ENCODE measurements around the gene SLAMF1. TPM values are rescaled to one million over a fixed set of nuclear protein-coding genes. Genes with fewer than 3 reads are reported as not detected.
"Not testable (repeated sequence)": the region's sequence is repeated elsewhere in the genome, so short reads cannot be mapped to it uniquely, and the experiment has no call there.

Gene SLAMF1
- polyA plus RNA-seq, 4 donors = 0.07 to 0.23 (median 0.13) TPM

- no peak for DNase-seq (ENCODE audit: low read depth in 4 of 4, low spot score in 3 of 4)
Measured at GRCh38 chr1:160666079-160666442, 19.2 kb upstream of the SLAMF1 start.

GRCh38 chr1:160665330-160666078 is 18.7 kb upstream of the SLAMF1 start:
- DNase-seq (ENCODE audit: low read depth in 4 of 4, low spot score in 3 of 4) = no peak

DNA sequence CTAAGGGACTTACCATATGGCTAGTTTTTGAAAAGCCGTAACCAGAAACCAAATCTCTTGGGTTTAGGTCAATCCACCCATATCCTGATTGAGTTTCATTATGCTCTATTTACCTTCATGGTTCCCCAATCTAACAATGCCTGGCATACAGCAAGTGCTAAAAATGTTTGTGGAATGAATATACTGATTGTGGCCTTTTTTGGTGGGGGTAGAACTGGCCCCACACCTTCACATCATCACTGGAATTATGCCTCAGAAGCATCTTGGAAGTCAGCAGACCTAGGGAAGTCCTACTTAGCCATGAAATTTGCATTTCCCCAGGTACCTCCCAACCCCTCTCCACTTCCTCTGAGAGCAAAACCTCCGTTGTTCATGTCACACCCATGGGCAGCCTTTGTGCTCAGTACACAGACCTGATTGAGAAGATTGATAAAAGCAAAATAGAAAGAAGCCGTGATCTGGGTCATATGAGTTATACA is 17.8 kb upstream of the SLAMF1 start:
- DNase-seq (ENCODE audit: low read depth in 4 of 4, low spot score in 3 of 4) = no peak

DNA sequence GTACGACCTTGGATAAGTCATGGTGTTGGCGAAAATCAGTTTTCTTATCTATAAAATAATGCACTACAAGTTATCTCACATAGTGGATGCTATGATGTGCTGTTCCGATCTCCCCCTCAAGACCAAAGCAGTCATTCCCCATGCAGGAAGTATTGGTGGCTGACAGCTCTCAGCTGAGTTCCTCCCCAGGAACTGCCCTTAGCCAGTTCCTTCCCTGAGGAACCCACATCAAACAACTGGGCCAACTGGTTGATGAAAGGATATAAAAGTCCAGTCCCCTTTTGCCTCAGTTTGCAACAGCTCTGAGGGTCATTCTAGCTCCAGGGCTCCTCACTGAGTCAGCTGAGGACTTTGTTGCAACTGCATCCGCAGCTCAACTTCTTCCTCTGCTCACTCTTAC is 16.1 kb upstream of the SLAMF1 start:
- no peak for DNase-seq (ENCODE audit: low read depth in 4 of 4, low spot score in 3 of 4)

DNA sequence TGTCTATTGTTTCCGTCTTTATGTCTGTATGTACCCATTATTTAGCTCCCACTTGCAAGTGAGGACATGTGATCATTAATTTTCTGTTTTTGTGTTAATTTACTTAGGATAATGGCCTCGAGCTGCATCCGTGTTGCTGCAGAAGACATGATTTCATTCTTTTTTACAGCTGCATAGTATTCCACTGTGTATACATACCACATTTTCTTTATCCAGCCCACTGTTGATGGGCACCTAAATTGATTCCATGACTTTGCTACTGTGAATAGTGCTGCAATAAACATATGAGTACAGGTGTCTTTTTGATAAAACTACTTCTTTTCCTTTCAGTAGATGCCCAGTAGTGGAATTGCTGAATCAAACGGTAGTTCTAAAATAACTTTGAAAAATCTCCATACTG is 12.7 kb upstream of the SLAMF1 start:
- no peak for DNase-seq (ENCODE audit: low read depth in 4 of 4, low spot score in 3 of 4)

DNA sequence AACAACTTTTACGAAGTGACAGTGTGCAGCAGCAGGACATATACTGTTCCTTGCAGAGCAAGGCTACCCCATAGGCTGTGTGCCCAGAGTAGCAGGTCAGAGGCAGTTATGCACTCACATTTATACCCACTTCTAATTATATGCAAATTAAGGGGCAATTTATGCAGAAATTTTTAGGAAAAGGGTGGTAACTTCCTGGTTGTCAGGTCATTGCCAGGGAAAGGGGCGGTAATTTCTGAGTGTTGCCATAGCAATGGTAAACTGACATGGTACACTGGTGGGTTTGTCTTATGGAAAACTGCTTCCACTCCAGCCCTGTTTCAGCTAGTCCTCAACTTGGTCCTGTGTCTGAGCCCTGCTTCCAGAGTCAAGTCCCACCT is 12.0 kb upstream of the SLAMF1 start:
- DNase-seq (ENCODE audit: low read depth in 4 of 4, low spot score in 3 of 4) = no peak

DNA sequence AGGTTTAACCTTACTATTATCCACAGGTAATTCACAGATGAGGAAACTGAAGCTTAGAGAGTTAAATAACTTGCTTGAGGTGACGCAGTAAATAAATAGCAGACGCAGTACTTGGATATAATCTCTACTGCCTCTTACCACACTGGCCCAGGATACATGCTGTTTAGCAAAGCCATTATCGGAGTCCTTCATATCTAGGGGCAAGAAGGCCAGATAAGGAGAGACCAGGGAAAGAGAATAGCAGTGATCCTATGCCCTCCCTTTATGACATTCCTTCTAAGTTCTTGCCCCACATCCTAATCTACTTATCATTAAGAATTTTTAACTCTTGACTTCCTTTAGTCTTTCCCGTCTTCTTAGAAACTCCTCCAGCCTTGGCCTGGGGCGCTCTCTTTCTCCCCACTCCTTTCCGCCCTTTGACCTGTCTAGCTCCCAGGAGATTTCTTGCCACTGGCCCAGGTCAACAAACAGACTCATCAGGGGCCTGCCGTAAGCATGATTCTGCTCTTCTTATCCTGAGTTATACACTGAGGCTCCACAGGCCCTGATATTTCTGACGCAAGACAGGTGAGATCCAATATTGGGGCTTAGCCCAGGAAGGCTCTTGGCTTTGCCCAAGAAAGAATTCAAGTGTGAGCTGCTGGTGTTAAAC is 11.4 kb upstream of the SLAMF1 start:
- DNase-seq (ENCODE audit: low read depth in 4 of 4, low spot score in 3 of 4) = no peak

- DNase-seq (ENCODE audit: low read depth in 4 of 4, low spot score in 3 of 4) = no peak
Measured at GRCh38 chr1:160657250-160657781, 10.5 kb upstream of the SLAMF1 start.

DNA sequence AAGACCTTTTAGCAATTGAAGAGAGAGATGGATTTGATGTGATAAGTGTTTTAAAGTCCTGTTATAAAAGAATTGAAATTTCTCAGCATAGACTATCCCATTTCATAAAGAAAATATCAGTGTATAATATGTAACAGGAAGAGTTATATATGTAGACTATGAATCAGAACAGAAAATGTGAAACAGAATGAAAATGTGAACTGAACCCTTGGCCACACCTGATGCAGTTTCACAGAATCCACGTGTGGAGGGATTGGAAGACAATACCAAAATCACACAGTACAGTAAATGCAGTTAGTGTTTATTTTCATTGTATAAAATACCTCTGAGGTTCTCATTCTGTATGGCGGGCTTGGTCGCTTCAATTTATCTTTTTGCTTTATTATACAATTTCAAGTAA is 9.9 kb upstream of the SLAMF1 start:
- DNase-seq (ENCODE audit: low read depth in 4 of 4, low spot score in 3 of 4) = no peak

DNA sequence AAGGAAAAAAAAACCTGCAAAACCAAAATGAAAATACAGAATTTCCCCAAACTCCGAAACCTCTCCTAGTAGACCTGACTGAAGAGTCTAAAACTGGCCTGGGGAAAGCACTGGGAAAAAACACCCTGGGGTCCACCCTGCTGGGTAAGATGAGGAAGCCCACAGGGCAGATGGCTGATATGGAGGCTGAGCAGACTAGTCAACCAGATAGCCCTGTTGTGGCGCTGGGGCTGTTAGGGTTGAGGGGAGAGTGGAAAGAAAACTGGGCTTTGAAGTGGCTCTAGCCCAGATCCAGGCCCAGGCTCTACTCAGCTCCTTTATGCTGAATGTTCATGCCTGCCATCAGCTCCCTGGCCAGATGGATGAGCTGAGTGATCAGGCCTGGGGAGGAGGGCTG is 6.8 kb upstream of the SLAMF1 start:
- no peak for DNase-seq (ENCODE audit: low read depth in 4 of 4, low spot score in 3 of 4)

GRCh38 chr1:160652924-160653619 is 6.2 kb upstream of the SLAMF1 start:
- DNase-seq (ENCODE audit: low read depth in 4 of 4, low spot score in 3 of 4) = no peak

- not testable (repeated sequence) for DNase-seq (ENCODE audit: low read depth in 4 of 4, low spot score in 3 of 4)
Measured at GRCh38 chr1:160652065-160652641, 5.3 kb upstream of the SLAMF1 start.

- DNase-seq (ENCODE audit: low read depth in 4 of 4, low spot score in 3 of 4) = no peak
Measured at GRCh38 chr1:160651433-160652064, 4.7 kb upstream of the SLAMF1 start.

GRCh38 chr1:160647329-160647720 is 481 bp upstream of the SLAMF1 start:
- DNase-seq (ENCODE audit: low read depth in 4 of 4, low spot score in 3 of 4) = no peak

- no peak for DNase-seq (ENCODE audit: low read depth in 4 of 4, low spot score in 3 of 4)
Measured at GRCh38 chr1:160646180-160646579, 664 bp downstream of the SLAMF1 start.

DNA sequence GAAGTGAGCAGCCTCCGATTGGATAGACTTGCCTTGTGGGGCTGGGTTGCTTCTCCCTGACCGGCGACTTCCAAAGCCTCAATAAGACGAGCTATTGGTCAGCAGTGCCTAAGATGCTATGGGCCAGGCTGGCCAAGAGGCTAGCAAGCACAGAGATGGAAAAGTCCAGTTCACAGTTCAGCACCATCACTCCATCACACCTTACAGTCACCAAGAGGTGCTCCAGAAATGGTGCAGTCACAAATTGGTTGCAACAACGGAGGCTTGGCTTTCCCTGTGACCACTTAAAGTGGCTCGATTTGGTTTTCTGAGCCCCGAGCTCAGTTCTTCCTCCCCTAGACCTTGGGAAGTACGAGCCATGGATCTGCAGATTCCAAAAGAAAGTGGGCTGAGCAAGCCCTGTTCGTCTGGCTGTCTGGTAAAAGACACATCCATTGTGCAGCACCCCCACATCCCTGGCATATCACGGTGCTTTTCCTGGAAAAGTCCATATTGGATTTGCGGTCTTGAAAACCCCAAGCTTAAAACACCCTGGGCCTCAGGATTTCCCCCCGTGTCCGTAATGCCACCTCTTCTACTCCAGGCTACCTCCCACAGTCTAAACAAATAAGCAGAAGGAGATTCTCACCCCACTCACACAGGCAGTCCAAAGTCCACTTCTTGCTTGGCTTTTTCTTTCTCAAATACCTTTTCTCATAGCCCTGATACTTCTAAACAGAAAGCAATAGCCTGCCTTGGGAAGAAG is 1.3 kb downstream of the SLAMF1 start:
- no peak for DNase-seq (ENCODE audit: low read depth in 4 of 4, low spot score in 3 of 4)

GRCh38 chr1:160644399-160644798 is 2.4 kb downstream of the SLAMF1 start:
- no peak for DNase-seq (ENCODE audit: low read depth in 4 of 4, low spot score in 3 of 4)

GRCh38 chr1:160643138-160643537 is 3.7 kb downstream of the SLAMF1 start:
- no peak for DNase-seq (ENCODE audit: low read depth in 4 of 4, low spot score in 3 of 4)

GRCh38 chr1:160642281-160642644 is 4.6 kb downstream of the SLAMF1 start:
- no peak for DNase-seq (ENCODE audit: low read depth in 4 of 4, low spot score in 3 of 4)

Measured in left renal pelvis (tissue), 4 donors.